ENCODE results near the gene FCGR3B. TPM values are rescaled to one million over a fixed set of nuclear protein-coding genes. Genes with fewer than 3 reads are reported as not detected.

The FCGR3B gene
- total RNA-seq, result not detected in 2 replicates

GRCh38 chr1:161631076-161631475, at the start of gene FCGR3B:
Gene FCGR3B, minus strand, starts transcription at chr1:161631176. Its CDS starts 82 bp downstream, at chr1:161631094.

DNA sequence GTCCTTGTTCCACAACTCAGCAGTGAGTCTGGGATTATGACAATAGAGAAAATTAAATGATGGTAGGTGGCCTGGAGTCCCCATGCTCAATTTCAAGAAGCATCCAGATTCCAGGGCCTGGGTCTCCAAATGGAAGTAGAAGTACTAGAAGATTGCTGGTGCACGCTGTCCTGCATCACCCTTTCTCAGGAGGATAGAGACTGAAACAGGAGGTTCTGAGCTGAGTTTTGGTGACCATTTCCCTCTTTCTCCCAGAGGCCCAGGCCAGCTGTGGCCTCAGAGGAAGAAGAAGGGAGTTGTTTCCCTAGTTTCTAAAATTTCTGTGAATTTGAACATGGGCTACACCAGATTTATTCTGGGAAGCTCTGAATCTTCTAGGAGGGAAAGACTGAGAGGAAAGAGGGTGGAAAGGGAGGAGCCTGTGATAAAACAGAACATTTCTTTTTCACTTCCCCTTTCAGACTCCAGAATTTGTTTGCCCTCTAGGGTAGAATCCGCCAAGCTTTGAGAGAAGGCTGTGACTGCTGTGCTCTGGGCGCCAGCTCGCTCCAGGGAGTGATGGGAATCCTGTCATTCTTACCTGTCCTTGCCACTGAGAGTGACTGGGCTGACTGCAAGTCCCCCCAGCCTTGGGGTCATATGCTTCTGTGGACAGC, 31.8 kb upstream of the FCGR3B start, which contains the start of gene FCGR2B:
TSS of gene FCGR2B (plus strand) at position 460 of the 656 bp plus-strand sequence. CDS start at position 559, 99 bp downstream.

Other genes with a start within 250 kb of the FCGR3B start
- 0.22 TPM in 1 of 2 replicates, not detected in the other for gene FCGR2A, start 125.7 kb downstream of the FCGR3B start, total RNA-seq
- 0.22 and 0.27 TPM in 2 replicates for gene HSPA6, start 106.6 kb downstream of the FCGR3B start, total RNA-seq
- not detected in 2 replicates for gene FCGR3A, start 81.4 kb downstream of the FCGR3B start, total RNA-seq
- gene FCGR2B, start 32.0 kb upstream of the FCGR3B start, total RNA-seq, result not detected in 2 replicates
- not detected in 2 replicates for gene FCRLA, start 76.1 kb upstream of the FCGR3B start, total RNA-seq
- 0.66 and 1.0 TPM in 2 replicates for gene FCRLB, start 90.4 kb upstream of the FCGR3B start, total RNA-seq
- 38.4 and 40.6 TPM in 2 replicates for gene DUSP12, start 118.6 kb upstream of the FCGR3B start, total RNA-seq
- 74.3 and 83.1 TPM in 2 replicates for gene ATF6, start 135.1 kb upstream of the FCGR3B start, total RNA-seq